Small intestine (tissue), 7 donors: Measurements from ENCODE around the gene MAPK8IP2. TPM values are rescaled to one million over a fixed set of nuclear protein-coding genes. Genes with fewer than 3 reads are reported as not detected.
"Not testable (repeated sequence)": the region's sequence is repeated elsewhere in the genome, so short reads cannot be mapped to it uniquely, and the experiment has no call there.

Experiments
- DNase-seq, 2 donors: peaks; one replicate each; pipeline versions ENCODE4 v3.0.0 to v3.0.0-alpha.2; 2013
- FAIRE-seq: peaks from 2 replicates; lab custom pipeline; 2012; peaks lifted over from hg19 to GRCh38; lab: Jason Lieb, UNC
- H3K27ac ChIP-seq, 3 donors: one replicate each; pipeline ENCODE4 v1.5.1; 2013; ENCODE audit warnings: low read length in 2 of 3, mild to moderate bottlenecking in 2 of 3, control low read depth in 1 of 3, inconsistent platforms in 1 of 3, low read depth in 1 of 3, moderate library complexity in 1 of 3
- H3K27me3 ChIP-seq, 3 donors: one replicate each; pipeline ENCODE4 v1.6.1; 2013; ENCODE audit warnings: low read length in 3 of 3, inconsistent platforms in 1 of 3; ENCODE audit not compliant: control insufficient read depth in 3 of 3, insufficient read depth in 3 of 3
- H3K36me3 ChIP-seq, 3 donors: one replicate each; pipeline ENCODE4 v1.6.1; 2013; ENCODE audit warnings: low read length in 3 of 3, inconsistent platforms in 1 of 3, low read depth in 1 of 3, mild to moderate bottlenecking in 1 of 3, moderate library complexity in 1 of 3; ENCODE audit not compliant: control insufficient read depth in 3 of 3, insufficient read depth in 2 of 3
- H3K4me1 ChIP-seq, 3 donors: one replicate each; pipeline ENCODE4 v1.6.1; 2013; ENCODE audit warnings: low read length in 2 of 3, inconsistent platforms in 1 of 3, low read depth in 1 of 3, mild to moderate bottlenecking in 1 of 3, moderate library complexity in 1 of 3; ENCODE audit not compliant: control insufficient read depth in 3 of 3, insufficient read depth in 2 of 3
- H3K4me3 ChIP-seq, 3 donors: one replicate each; pipeline ENCODE4 v1.5.1; 2013; ENCODE audit warnings: low read length in 3 of 3, control low read depth in 1 of 3, inconsistent platforms in 1 of 3, low read depth in 1 of 3, mild to moderate bottlenecking in 1 of 3, moderate library complexity in 1 of 3
- H3K9me3 ChIP-seq, 2 donors: one replicate each; pipeline ENCODE4 v1.6.1; 2013; ENCODE audit warnings: low read depth in 1 of 2, low read length in 1 of 2; ENCODE audit not compliant: control insufficient read depth in 2 of 2, insufficient read depth in 1 of 2
- WGBS, 3 donors: extraction: QIAGEN DNeasy Blood & Tissue Kit; methylation state at CpG; one replicate each; pipeline ENCODE4 v1.1.7; 2013; 5-methylcytosine and 5-hydroxymethylcytosine counted together
- polyA plus RNA-seq, 4 donors: library from polyadenylated mRNA; stranded (reverse) in 3 of 4; unstranded in 1 of 4; fragments of 200-250 nt in 3 of 4; fragments of 120-200 nt in 1 of 4; gene quantifications; one replicate each; pipeline versions ENCODE4 v1.2.1 to v1.2.3, GENCODE V29; 2013
- donor health status: healthy with polysubstance abuse.
- donor health status: control.
- donor health status: control.
- donor health status: Bipolar disorder and iron deficiency.
- donor health status: healthy.

Gene MAPK8IP2
- polyA plus RNA-seq, 4 donors = 0.22 to 3.5 (median 0.82) TPM

DNA sequence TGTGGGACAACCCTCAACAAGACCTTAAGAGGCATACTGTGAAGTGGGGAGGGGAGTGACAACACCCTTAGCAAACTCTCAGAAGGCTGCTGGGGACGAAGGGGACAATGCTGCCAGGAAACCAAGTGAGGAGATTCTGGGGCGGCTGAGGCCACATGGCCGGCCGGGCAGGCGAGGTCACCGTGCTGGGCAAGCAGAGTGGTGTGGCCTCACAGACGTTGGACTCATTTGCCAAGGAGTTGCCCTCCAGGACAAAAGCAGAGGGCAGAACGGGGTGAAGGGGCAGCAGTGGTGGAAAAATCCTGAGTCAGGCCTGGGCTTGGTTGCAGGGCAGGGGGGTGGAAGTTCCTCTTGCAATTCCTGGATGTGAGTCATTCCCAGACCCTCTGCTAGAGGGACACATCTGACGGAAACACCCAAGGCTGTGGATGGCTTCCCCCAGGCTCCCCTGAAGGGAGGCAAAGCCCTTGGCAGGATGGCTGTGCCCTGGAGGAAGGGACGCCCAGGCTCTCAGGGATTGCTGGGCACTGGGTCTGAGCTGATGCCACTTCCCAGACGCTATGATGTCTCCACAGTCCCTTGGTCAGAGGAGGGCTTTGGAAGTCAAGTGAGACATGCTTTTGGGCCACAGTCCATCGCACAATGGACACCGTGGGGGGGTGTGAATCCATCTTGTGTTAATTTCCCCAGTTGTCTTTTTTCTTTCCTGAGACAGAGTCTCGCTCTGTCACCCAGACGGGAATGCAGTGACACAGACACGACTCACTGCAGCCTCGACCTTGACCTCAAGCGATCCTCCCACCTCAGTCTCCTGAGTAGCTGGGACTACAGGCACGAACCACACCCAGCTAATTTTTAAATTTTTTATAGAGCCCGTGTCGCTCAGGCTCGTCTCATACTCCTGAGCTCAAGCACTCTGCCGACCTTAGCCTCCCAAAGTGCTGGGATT lies 55.8 kb downstream of the MAPK8IP2 start:
- Histone ChIP-seq H3K4me3 (no peak overlapping the region), H3K27me3 (peaks cover 0 to 2% (median 0%) of the 10 kb centered on the region in 3 donors), H3K27ac (peak overlapping the region in 1 of 3 donors; percentile 24), H3K9me3 (no peaks in the 10 kb centered on the region), H3K36me3 (no peaks in the 10 kb centered on the region), H3K4me1 (no peaks in the 10 kb centered on the region)
- FAIRE-seq (no peak), DNase-seq (no peak)
- WGBS, 3 donors = 54 to 66% (median 64%) methylated on average over 22 to 23 of the region's 23 CpGs

DNA sequence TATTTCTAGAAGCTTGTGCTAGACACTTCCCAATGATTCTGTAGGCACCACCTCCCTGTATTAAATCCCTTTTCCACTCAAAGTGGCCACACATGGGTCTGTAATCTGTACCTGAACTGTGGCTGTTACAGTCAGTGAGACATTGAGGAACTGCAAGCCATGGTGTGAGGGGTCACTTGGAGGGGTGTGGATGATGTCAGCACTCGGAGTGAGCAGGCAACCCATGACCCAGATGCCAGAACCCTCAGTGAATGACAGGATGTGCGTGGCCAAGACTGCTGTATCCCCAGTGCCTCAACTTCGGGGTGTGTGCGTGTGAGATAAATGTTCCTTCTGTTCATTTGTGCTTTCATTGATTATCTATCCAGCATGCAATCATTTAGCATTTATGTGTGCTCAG lies 57.3 kb downstream of the MAPK8IP2 start:
- WGBS, 3 donors = 66 to 74% (median 71%) methylated on average over 4 of the region's 4 CpGs
- no peak overlapping the region for H3K27ac ChIP-seq

DNA sequence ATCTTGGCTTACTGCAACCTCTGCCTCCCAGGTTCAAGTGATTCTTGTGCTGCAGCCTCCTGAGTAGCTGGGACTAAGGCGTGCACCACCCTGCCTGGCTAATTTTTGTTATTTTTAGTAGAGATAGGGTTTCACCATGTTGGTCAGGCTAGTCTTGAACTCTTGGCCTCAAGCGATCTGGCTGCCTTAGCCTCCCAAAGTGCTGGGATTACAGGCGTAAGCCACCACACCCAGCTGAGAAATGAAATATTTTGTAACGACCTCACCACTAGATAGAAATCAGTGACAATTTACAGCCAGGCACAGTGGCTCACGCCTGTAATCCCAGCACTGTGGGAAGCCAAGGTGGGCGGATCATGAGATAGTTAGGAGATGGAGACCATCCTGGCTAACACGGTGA lies 59.1 kb downstream of the MAPK8IP2 start:
- H3K36me3 ChIP-seq, H3K27ac ChIP-seq, H3K27me3 ChIP-seq, H3K4me1 ChIP-seq, DNase-seq, H3K9me3 ChIP-seq, FAIRE-seq, H3K4me3 ChIP-seq: not testable (repeated sequence)
- WGBS, 3 donors = 73 to 87% (median 82%) methylated on average over 7 of the region's 7 CpGs

More for the DNA sequence above, 57.3 kb downstream of the MAPK8IP2 start:
- no peaks in the 10 kb centered on the region for H3K4me1 ChIP-seq
- DNase-seq (no peak), FAIRE-seq (no peak)
- peaks cover 0 to 2% (median 0%) of the 10 kb centered on the region in 3 donors for H3K27me3 ChIP-seq
- H3K4me3 ChIP-seq = no peak overlapping the region
- no peaks in the 10 kb centered on the region for H3K36me3 ChIP-seq
- H3K9me3 ChIP-seq = no peaks in the 10 kb centered on the region

DNA sequence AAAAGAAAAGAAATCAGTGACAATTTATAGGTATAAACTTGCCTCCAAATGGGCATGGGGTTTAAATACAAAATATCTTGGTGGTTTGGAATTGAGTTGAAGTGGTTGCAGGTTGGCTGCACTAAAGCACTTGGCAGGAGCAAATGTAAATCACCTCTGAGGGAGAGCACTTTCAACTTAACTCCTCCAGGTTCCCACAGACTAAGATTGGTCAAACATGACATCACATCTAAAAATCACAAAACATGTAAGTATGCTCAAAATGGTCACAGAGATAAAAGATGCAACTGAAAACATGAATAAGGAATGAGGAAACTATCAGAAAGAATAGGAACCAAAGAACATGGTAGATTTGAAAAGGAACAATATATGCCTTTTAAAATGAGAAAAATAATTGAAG lies 59.7 kb downstream of the MAPK8IP2 start:
- DNase-seq = no peak

More for the DNA sequence above, 59.7 kb downstream of the MAPK8IP2 start:
- no peaks in the 10 kb centered on the region for H3K9me3 ChIP-seq
- H3K36me3 ChIP-seq = no peaks in the 10 kb centered on the region
- H3K4me1 ChIP-seq = no peaks in the 10 kb centered on the region
- H3K27ac ChIP-seq = no peak overlapping the region
- no peak for FAIRE-seq
- no peak overlapping the region for H3K4me3 ChIP-seq
- H3K27me3 ChIP-seq = peaks cover 0 to 2% (median 0%) of the 10 kb centered on the region in 3 donors

Other genes with a start within 250 kb of the MAPK8IP2 start
- 10 to 100 TPM; 27.3 to 43.7 (median 35.4) TPM for gene SBF1, start 125.8 kb upstream of the MAPK8IP2 start, polyA plus RNA-seq
- gene ADM2, start 119.2 kb upstream of the MAPK8IP2 start, polyA plus RNA-seq = 10 to 100 TPM in 2 of 4 donors, 1 to 10 TPM in 2; 2.2 to 14.7 (median 8.7) TPM
- gene MIOX, start 113.9 kb upstream of the MAPK8IP2 start, polyA plus RNA-seq = under 1 TPM in 2 of 4 donors, not detected in 2; 0.28 to 0.44 TPM
- 10 to 100 TPM; 37.8 to 52.8 (median 46.9) TPM for gene LMF2, start 93.1 kb upstream of the MAPK8IP2 start, polyA plus RNA-seq
- 10 to 100 TPM; 29.3 to 45.9 (median 39.8) TPM for gene NCAPH2, start 92.6 kb upstream of the MAPK8IP2 start, polyA plus RNA-seq
- 1 to 10 TPM in 3 of 4 donors, under 1 TPM in 1; 0.92 to 2.7 (median 2.3) TPM for gene SCO2, start 75.2 kb upstream of the MAPK8IP2 start, polyA plus RNA-seq
- gene TYMP, start 70.8 kb upstream of the MAPK8IP2 start, polyA plus RNA-seq = 100 to 1,000 TPM in 1 of 4 donors, 10 to 100 TPM in 3; 10.7 to 172 (median 90.0) TPM
- gene KLHDC7B, start 54.9 kb upstream of the MAPK8IP2 start, polyA plus RNA-seq = under 1 TPM in 2 of 4 donors, not detected in 2; 0.10 to 0.28 TPM
- under 1 TPM in 1 of 4 donors, not detected in 3; 0.33 TPM for gene SYCE3, start 37.9 kb upstream of the MAPK8IP2 start, polyA plus RNA-seq
- gene CPT1B, start 22.4 kb upstream of the MAPK8IP2 start, polyA plus RNA-seq = 100 to 1,000 TPM in 1 of 4 donors, 10 to 100 TPM in 3; 14.6 to 115 (median 42.4) TPM
- 100 to 1,000 TPM in 3 of 4 donors, 10 to 100 TPM in 1; 61.2 to 371 (median 223) TPM for gene CHKB, start 17.9 kb upstream of the MAPK8IP2 start, polyA plus RNA-seq
- gene ARSA, start 27.4 kb downstream of the MAPK8IP2 start, polyA plus RNA-seq = 10 to 100 TPM; 28.2 to 85.9 (median 71.3) TPM
- gene SHANK3, start 72.0 kb downstream of the MAPK8IP2 start, polyA plus RNA-seq = 10 to 100 TPM in 2 of 4 donors, under 1 TPM in 2; 0.27 to 19.6 (median 5.2) TPM
- gene ACR, start 137.4 kb downstream of the MAPK8IP2 start, polyA plus RNA-seq = 1 to 10 TPM in 1 of 4 donors, under 1 TPM in 1, not detected in 2; 0.25 to 1.1 TPM
- 10 to 100 TPM in 3 of 4 donors, 1 to 10 TPM in 1; 7.6 to 31.3 (median 12.7) TPM for gene RABL2B, start 182.8 kb downstream of the MAPK8IP2 start, polyA plus RNA-seq